OCI-LY1 (cell line): ENCODE measurements around the gene COL8A1.

Experiments
- H2AFZ ChIP-seq: fragments of 200-600 bp; sonication (generic), shearing (Covaris generic); 2 replicates; pipeline ENCODE4 v1.6.0; 2014; ENCODE audit warnings: antibody characterized with exemption, mild to moderate bottlenecking, low read length
- H3F3A ChIP-seq: fragments of 200-600 bp; sonication (generic), shearing (Covaris generic); 2 replicates; pipeline ENCODE4 v1.6.0; 2014; ENCODE audit warnings: mild to moderate bottlenecking, antibody characterized with exemption, low read length, moderate library complexity; ENCODE audit not compliant: insufficient read depth
- H3K27ac ChIP-seq: fragments of 200-600 bp; sonication (generic); 2 replicates; pipeline ENCODE4 v1.5.1; 2014; ENCODE audit warnings: low read length, mixed run types, mild to moderate bottlenecking, low read depth; ENCODE audit not compliant: poor library complexity, severe bottlenecking
- H3K27me3 ChIP-seq: fragments of 200-600 bp; sonication (generic); 2 replicates; pipeline ENCODE4 v1.6.0; 2014; ENCODE audit warnings: antibody characterized with exemption, mild to moderate bottlenecking, low read length, moderate library complexity; ENCODE audit not compliant: insufficient read depth
- H3K36me3 ChIP-seq: fragments of 200-600 bp; sonication (generic); 2 replicates; pipeline ENCODE4 v1.6.1; 2014; ENCODE audit warnings: mild to moderate bottlenecking, antibody characterized with exemption, low read length, moderate library complexity, mixed read lengths; ENCODE audit not compliant: insufficient read depth
- H3K4me1 ChIP-seq: fragments of 200-600 bp; sonication (generic); 2 replicates; pipeline ENCODE4 v1.5.1; 2014; ENCODE audit warnings: mild to moderate bottlenecking, low read length, moderate library complexity; ENCODE audit not compliant: insufficient read depth, severe bottlenecking
- H3K4me2 ChIP-seq: fragments of 200-600 bp; sonication (generic), shearing (Covaris generic); 2 replicates; pipeline ENCODE4 v1.6.1; 2014; ENCODE audit warnings: low read length
- H3K4me3 ChIP-seq: fragments of 200-600 bp; sonication (generic); 2 replicates; pipeline ENCODE4 v1.5.1; 2014; ENCODE audit warnings: low read length, low read depth, mild to moderate bottlenecking, mixed read lengths; ENCODE audit not compliant: poor library complexity, severe bottlenecking
- H3K79me2 ChIP-seq: fragments of 200-600 bp; shearing (Covaris generic); 2 replicates; pipeline ENCODE4 v1.6.1; 2016; ENCODE audit warnings: mixed run types, low read length, mixed read lengths; ENCODE audit not compliant: insufficient read depth
- H3K9ac ChIP-seq: fragments of 200-600 bp; sonication (generic), shearing (Covaris generic); 2 replicates; pipeline ENCODE4 v1.6.1; 2014; ENCODE audit warnings: mild to moderate bottlenecking, low read length, mixed read lengths
- H3K9me2 ChIP-seq: fragments of 200-600 bp; sonication (generic), shearing (Covaris generic); 2 replicates; pipeline ENCODE4 v1.6.1; 2014; ENCODE audit warnings: low read depth, mild to moderate bottlenecking, low read length, mixed read lengths
- H3K9me3 ChIP-seq: fragments of 200-600 bp; shearing (Covaris generic); 2 replicates; pipeline ENCODE4 v1.6.1; 2014; ENCODE audit warnings: low read length, mixed read lengths
- H4K20me1 ChIP-seq: fragments of 200-600 bp; sonication (generic), shearing (Covaris generic); 2 replicates; pipeline ENCODE4 v1.6.0; 2016; ENCODE audit warnings: mild to moderate bottlenecking, low read length; ENCODE audit not compliant: insufficient read depth
- EZH2 ChIP-seq: fragments of 200-600 bp; sonication (generic), shearing (Covaris generic); IDR thresholded peaks from 2 replicates; pipeline ENCODE4 v1.8.0; 2017; ENCODE audit warnings: borderline replicate concordance, mixed run types, mild to moderate bottlenecking, antibody characterized with exemption, low read length, moderate library complexity, mixed read lengths
- TF ChIP-seq, protein P1 (sequence below): fragments of 200-600 bp; sonication (generic), shearing (Covaris generic); IDR thresholded peaks from 2 replicates; pipeline ENCODE4 v1.5.1; 2017; ENCODE audit warnings: mild to moderate bottlenecking, antibody characterized with exemption, low read length, moderate library complexity, mixed read lengths

Gene COL8A1

GRCh38 chr3:99602183-99602582, 36.2 kb upstream of the COL8A1 start:
- no peaks in the 10 kb centered on the region for H3K27me3 ChIP-seq
- H3K4me1 ChIP-seq, result no peaks in the 10 kb centered on the region

GRCh38 chr3:99607151-99607550, 31.2 kb upstream of the COL8A1 start:
- no peaks in the 10 kb centered on the region for H3K9me2 ChIP-seq
- no peak overlapping the region for H2AFZ ChIP-seq
- H3K4me1 ChIP-seq, result no peaks in the 10 kb centered on the region
- H3K27ac ChIP-seq, result no peak overlapping the region
- H3K4me3 ChIP-seq, result no peak overlapping the region
- H3K9ac ChIP-seq, result no peak overlapping the region
- no peak for TF ChIP-seq EZH2
- TF ChIP-seq, protein P1, sequence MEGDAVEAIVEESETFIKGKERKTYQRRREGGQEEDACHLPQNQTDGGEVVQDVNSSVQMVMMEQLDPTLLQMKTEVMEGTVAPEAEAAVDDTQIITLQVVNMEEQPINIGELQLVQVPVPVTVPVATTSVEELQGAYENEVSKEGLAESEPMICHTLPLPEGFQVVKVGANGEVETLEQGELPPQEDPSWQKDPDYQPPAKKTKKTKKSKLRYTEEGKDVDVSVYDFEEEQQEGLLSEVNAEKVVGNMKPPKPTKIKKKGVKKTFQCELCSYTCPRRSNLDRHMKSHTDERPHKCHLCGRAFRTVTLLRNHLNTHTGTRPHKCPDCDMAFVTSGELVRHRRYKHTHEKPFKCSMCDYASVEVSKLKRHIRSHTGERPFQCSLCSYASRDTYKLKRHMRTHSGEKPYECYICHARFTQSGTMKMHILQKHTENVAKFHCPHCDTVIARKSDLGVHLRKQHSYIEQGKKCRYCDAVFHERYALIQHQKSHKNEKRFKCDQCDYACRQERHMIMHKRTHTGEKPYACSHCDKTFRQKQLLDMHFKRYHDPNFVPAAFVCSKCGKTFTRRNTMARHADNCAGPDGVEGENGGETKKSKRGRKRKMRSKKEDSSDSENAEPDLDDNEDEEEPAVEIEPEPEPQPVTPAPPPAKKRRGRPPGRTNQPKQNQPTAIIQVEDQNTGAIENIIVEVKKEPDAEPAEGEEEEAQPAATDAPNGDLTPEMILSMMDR, result no peak
- no peaks in the 10 kb centered on the region for H3K36me3 ChIP-seq
- no peak overlapping the region for H3K4me2 ChIP-seq
- H3K9me3 ChIP-seq, result no peaks in the 10 kb centered on the region
- no peaks in the 10 kb centered on the region for H3K27me3 ChIP-seq
- no peaks in the 10 kb centered on the region for H3K79me2 ChIP-seq
- H4K20me1 ChIP-seq, result no peaks in the 10 kb centered on the region
- no peaks in the 10 kb centered on the region for H3F3A ChIP-seq

More at GRCh38 chr3:99602183-99602582, 36.2 kb upstream of the COL8A1 start:
- no peak overlapping the region for H3K9ac ChIP-seq
- no peaks in the 10 kb centered on the region for H3K36me3 ChIP-seq
- no peak overlapping the region for H3K4me3 ChIP-seq
- no peaks in the 10 kb centered on the region for H3K79me2 ChIP-seq
- TF ChIP-seq, protein P1, result no peak
- no peak for TF ChIP-seq EZH2
- no peak overlapping the region for H3K27ac ChIP-seq
- H2AFZ ChIP-seq, result no peak overlapping the region
- no peaks in the 10 kb centered on the region for H3K9me2 ChIP-seq
- no peaks in the 10 kb centered on the region for H4K20me1 ChIP-seq
- no peaks in the 10 kb centered on the region for H3F3A ChIP-seq
- H3K4me2 ChIP-seq, result no peak overlapping the region
- H3K9me3 ChIP-seq, result no peaks in the 10 kb centered on the region

DNA sequence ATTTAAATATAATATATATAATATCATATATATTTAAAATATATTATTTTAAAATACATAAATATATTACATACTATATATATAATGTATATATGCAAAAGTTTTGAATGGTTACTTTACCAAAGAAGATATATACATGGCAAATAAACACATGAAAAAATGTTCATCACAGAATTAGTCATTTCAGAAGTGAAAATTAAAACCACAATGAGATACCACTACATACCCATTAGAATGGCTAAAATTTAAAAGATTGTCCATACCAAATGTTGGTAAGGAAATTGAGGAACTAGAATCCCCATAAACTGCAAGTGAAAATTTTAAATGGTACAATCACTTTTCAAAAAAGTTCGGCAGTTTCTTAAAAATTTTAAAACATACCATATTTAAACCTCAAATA, 23.6 kb upstream of the COL8A1 start:
- H3K27ac ChIP-seq, result no peak overlapping the region
- H3K36me3 ChIP-seq, result no peaks in the 10 kb centered on the region
- no peak overlapping the region for H3K4me3 ChIP-seq
- no peaks in the 10 kb centered on the region for H3F3A ChIP-seq
- H2AFZ ChIP-seq, result no peak overlapping the region
- H3K27me3 ChIP-seq, result no peaks in the 10 kb centered on the region
- H3K79me2 ChIP-seq, result no peaks in the 10 kb centered on the region
- no peaks in the 10 kb centered on the region for H3K9me2 ChIP-seq
- no peak for TF ChIP-seq EZH2
- H3K4me2 ChIP-seq, result no peak overlapping the region
- H3K9ac ChIP-seq, result no peak overlapping the region
- H3K9me3 ChIP-seq, result no peaks in the 10 kb centered on the region
- no peaks in the 10 kb centered on the region for H3K4me1 ChIP-seq
- no peaks in the 10 kb centered on the region for H4K20me1 ChIP-seq

DNA sequence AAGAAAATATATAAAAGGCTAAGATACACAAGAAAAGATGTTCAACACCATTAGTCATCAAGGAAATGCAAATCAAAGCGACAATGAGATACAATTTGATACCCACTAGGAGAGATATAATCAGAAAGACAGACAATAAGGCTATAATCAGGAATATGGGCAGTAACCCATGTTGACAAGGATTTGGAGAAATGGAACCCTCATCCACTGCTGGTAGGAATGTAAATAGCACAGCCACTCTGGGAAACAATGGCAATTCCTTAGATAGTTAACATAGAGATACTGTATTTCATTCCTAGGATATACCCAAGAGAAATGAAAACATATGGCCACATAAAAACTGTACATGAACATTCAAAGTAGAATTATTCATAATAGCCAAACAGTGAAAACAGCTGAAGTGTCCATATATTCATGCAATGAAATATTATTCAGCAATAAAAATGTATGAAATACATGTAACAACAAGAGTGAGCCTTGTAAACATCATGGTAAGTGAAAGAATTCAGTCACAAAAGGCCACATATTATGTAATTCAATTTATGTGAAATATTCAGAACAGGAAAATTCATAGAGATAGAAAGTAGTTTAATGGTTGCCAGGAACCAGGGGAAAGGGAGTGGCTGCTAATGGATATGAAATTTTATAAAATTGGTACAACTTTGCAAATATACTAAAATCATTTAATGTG, 18.2 kb upstream of the COL8A1 start:
- Histone ChIP-seq H4K20me1 (no peaks in the 10 kb centered on the region), H3K9me2 (no peaks in the 10 kb centered on the region), H3K4me3 (no peak overlapping the region), H3K9ac (no peak overlapping the region), H3K27ac (no peak overlapping the region), H3K9me3 (no peaks in the 10 kb centered on the region), H3K27me3 (no peaks in the 10 kb centered on the region), H2AFZ (no peak overlapping the region), H3F3A (no peaks in the 10 kb centered on the region), H3K36me3 (no peaks in the 10 kb centered on the region), H3K4me2 (no peak overlapping the region), H3K4me1 (no peaks in the 10 kb centered on the region), H3K79me2 (no peaks in the 10 kb centered on the region)
- no peak for TF ChIP-seq EZH2
- TF ChIP-seq, protein P1, result no peak
